ENCODE results near the gene RPN2.

RPN2 gene

GRCh38 chr20:37219751-37220668 lies 40.9 kb downstream of the RPN2 start:
- DNase-seq = no peak

DNA sequence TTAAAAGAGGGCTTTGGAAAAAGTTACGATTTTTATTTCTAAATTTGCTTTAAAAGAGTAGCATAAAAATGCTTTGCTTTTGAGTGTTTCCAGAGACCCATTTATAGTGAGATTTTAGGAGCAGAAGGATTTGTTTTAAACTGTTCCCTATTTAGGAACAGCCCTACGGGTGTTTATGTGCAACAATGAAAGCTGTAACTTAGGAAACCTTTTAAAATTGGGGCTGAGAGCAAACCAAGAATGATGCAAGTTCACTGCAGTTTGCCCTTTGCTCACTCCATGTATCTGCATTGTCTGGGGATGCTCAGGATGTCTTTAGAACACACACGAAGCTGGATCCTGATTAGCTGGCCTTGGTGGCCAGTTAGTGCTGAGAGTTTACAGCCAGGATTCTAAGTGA lies 41.6 kb downstream of the RPN2 start:
- no peak for DNase-seq

- DNase-seq = no peak
These were observed 43.0 kb downstream of the RPN2 start for GRCh38 chr20:37222086-37222485.

GRCh38 chr20:37223053-37223452 lies 43.9 kb downstream of the RPN2 start:
- DNase-seq = no peak

- no peak for DNase-seq
These were observed 46.0 kb downstream of the RPN2 start for GRCh38 chr20:37225146-37225545.

- no peak for DNase-seq
These were observed 47.8 kb downstream of the RPN2 start for GRCh38 chr20:37226889-37227288.

GRCh38 chr20:37228082-37228481 lies 49.0 kb downstream of the RPN2 start:
- no peak for DNase-seq

DNA sequence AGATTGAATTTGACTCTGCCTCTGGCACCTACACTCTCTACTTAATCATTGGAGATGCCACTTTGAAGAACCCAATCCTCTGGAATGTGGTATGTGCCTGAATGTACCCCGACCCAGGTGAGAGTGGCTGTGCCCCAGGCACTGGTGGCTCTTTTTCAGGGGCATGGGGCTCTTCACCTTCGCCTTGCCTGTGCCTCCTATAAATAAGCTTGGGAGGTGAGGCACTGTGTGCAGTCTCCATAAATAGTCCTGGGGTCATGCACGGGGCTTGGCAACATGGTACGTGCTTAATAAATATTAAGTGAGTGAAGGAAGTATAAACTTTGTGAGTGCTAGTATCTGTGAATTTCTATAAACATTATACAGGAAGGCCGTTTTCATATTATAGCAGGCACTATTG lies 49.5 kb downstream of the RPN2 start:
- DNase-seq = no peak

- no peak for DNase-seq
These were observed 50.2 kb downstream of the RPN2 start for GRCh38 chr20:37229357-37229756.

- no peak for DNase-seq
These were observed 51.1 kb downstream of the RPN2 start for GRCh38 chr20:37230200-37230599.

GRCh38 chr20:37231947-37232630 lies 53.0 kb downstream of the RPN2 start:
- no peak for DNase-seq

DNA sequence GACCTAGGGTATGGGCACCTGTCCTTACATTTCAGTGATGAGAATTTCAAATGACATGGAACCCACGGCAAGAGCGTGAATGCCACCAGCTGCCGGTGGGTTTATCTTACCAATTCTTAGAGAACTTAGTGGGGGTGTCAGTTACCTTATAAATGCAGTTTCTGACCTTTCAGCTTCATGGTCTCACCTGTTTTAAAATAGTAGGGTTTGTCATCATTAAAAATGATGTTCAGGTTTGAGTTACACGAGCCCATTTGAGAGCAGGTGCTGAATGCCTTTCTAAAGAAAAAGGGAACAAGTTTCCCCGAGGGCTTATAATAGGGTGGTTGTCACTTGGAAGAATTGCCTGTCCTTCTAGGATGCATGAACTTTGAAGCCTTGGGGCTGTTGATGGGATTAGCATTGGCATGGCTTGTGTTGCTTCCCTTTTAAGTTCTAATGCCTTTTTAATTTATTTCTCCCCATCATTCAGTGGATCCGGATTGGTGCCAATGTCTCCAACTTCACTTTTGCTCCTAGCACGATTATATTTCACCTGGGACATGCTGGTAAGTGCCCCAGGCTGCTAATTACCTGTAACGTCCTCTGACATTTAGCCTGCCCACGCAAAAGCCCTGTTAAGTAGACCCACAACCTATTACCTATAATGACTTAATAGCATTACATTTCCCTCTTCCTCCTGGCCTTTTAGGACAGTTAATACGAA lies 54.6 kb downstream of the RPN2 start:
- DNase-seq = no peak

DNA sequence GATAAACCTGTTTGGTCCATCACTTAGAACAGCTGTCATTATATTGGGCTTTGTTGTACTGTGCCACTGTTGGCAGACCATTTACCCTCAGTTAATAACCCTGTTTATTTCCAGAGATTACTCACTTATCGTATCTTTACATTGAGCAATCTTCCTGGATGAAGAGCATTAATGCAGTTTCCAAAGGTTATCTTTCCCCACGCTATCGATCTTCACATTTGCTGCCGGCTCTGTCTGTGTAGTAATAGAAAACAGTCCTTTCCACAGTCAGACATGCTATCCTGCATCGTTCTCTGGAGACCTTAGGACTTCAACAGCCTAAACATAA lies 55.1 kb downstream of the RPN2 start:
- no peak for DNase-seq

DNA sequence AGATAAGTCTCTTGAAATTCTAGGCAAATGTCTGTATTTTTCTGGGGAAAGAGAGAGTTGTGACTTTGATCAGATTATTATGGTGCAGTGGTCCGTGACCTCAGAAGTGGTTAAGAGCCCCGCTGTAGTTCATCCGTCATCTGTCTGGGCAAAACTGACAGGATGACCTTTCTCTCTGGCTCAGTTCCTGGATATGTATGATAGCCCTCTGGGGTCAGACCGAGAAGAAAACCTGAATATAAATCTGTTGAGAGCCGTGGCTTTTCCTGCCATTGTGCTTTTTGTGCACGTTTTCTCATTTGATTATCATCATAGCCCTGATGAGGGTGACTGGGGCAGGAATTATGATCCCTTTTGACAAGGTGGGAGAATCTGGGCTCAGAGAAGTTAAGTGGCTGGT lies 55.9 kb downstream of the RPN2 start:
- no peak for DNase-seq

DNA sequence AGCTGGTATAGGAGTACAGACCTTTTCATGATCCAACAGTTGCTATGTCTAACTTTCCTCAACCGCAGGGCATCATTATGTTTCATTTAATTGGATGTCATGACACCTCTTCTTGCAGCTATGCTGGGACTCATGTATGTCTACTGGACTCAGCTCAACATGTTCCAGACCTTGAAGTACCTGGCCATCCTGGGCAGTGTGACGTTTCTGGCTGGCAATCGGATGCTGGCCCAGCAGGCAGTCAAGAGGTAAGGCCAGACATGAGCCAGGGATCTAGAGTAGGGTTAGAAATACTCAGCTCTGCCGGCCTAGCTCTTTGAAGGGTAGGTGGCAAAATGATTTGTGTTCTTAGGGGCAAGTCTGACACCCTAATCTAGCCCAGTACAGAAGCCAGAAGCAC lies 57.3 kb downstream of the RPN2 start:
- DNase-seq = no peak

DNA sequence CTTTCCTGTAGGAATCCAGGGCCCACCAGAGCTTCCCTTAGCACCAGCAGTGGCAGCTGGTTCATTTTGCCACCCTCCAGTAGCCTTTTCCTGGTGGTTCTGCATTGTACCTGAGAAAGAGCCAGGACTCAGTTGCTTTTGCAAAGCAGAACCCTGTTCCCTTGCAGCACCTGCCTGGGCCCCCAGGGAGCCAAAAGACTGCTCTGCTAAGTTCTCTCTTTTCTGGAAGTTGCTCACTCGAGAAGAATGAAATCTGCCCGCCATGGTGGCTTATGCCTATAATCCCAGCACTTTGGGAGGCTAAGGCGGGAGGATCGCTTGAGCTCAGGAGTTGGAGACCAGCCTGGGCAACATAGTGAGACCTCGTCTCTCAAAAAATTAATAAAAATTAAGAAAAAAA lies 58.5 kb downstream of the RPN2 start:
- no peak for DNase-seq

DNA sequence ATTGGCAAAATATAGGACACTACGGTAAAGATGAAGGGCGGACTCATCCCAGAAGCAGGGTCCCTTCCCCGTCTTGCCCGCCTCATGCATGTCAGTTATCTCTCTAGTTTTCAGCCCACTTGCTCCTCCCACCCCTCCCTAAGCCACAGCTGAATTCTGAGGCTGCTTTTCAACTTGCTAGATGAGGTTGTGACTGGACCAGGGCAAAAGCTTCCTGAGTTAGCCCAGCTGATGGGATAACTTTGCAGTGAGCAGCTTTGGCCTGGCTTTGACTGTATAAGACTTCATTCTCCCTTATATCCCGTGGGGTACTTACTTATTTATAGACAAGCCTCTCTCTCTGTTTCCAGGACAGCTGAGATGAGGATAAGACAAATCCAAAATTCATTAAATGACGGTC lies 59.3 kb downstream of the RPN2 start:
- no peak for DNase-seq

- no peak for DNase-seq
These were observed 59.9 kb downstream of the RPN2 start for GRCh38 chr20:37238935-37239451.

DNA sequence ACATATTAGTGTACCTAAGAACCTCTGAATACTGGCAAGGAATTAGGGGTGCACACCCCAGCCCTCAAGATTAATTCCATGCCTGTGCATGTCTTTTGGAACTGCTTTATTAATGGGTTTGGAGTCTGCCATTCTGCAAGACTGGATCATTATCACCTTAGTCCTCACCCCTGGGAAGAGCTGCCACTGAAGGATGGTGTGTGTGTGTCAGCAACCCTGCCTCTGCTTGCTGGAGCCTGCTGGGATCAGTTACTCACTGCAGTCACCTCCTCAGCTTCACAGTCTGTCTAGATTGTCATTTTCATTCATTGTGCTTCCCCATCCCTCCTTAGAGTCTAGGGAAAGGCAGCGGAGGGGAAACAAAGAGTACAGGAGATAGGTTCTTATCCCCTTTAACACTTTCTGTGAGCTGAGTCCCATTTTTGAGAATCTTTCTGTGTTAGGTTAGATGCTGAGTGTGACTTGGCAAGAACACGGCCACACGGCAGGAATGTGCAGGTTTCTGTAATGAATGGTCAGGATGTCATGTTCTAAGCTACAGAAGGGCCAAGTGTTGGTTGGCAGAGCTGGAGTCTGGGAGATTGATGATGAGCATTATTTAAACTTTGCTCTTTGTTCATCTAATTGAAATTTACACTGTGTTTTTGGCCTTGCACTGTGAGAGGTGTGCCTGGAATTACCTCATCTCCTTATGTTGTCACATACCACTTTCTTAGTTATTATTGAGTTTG lies 61.4 kb downstream of the RPN2 start:
- no peak for DNase-seq

DNA sequence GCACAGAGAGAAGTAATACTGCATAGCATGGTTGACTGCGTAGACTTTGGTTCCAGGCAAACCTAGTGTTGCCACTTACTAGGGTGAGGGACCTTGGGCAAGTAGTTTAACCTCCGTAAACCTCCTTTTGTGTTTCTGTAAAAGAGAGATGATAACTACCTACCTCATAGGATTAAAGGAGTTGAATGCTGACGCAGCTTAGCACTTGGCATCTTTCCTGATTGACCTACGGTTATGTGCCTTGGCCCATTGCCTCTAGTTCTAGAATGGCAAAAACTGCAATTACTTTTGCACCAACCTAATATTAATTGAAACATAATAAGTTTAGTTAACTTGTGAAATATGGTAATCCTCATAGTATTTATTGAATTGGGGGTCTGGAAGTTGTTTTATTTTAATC lies 63.4 kb downstream of the RPN2 start:
- DNase-seq = no peak

DNA sequence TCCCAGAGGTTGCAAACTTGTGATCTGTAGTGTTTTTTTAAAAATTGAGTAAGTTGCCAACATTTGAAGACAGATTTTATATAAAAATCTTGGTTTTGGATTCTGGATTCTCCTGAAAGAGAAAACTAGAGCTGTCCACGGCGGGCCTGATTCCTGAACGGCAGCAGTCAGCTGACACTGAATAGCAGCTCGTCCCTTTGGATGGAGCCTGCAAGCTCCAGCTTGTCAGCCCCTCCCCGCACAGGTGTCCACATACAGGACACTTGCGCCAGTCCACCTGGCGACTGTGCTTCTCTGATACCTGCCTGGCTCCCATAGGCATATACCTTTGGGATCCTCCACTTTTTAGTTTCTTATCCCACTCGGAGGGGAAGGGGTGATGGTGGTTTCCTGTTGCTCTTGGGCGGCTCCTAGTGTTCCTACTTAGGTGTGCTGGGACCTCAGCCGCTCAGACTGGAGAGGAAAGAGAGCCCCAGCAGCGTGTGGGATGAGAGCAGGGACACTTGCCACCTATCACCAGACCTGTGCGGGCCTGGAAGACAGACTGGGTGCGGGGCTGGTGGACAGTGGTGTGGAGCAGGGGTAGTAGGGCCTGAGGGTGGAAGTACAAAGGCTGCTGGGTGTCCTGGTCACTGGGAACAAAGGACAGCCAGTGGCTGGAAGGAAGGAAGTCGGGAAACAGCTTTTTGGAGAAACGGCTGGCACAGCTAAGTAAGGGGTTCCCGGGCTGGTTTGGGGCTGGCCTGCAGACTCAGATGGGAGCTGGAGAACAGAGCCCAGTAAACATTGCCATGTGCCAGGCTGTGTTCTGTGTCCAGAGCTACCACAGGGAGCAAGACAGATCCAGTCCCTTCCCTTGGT lies 64.2 kb downstream of the RPN2 start:
- DNase-seq = no peak

Data from stimulated activated CD4-positive, alpha-beta T cell treated with anti-CD3 and anti-CD28 coated beads, Interleukin-2, amount 100 ng/mL, for 48 hours (primary cell).